IMR-90 (cell line): ENCODE data around the gene ZNF318. TPM values are rescaled to one million over a fixed set of nuclear protein-coding genes. Genes with fewer than 3 reads are reported as not detected.
"Not testable (repeated sequence)": the region's sequence is repeated elsewhere in the genome, so short reads cannot be mapped to it uniquely, and the experiment has no call there.

Source experiments
- ATAC-seq: fragments of 200-7000 bp; cut with Tn5 transposase; 2 replicates; pipeline ENCODE4 v1.9.1; 2020; ENCODE audit warnings: low read depth, mild to moderate bottlenecking, moderate library complexity
- BruUV-seq: library from RNA; stranded (reverse); fragments of 400-500 nt; replicated peaks from 2 replicates; lab custom pipeline; 2021; lab: Mats Ljungman, UMichigan
- CTCF ChIA-PET: fragments of 300-600 bp; formaldehyde crosslinking; extraction: SDS; loops from one replicate; lab custom pipeline; 2021; ENCODE audit warnings: antibody characterized with exemption; lab: Yijun Ruan, JAX
- POLR2A ChIA-PET: fragments of 300-600 bp; sonication (Branson Sonifier 250); formaldehyde crosslinking; loops from one replicate; lab custom pipeline; 2022; ENCODE audit warnings: antibody characterized with exemption; ENCODE audit not compliant: unreplicated experiment; lab: Charles Lee
- DNase-seq: peaks from one replicate; pipeline ENCODE4 v3.0.0; 2013
- H2AFZ ChIP-seq: replicated peaks from 2 replicates; pipeline ENCODE3; 2013; ENCODE audit warnings: low read length, mild to moderate bottlenecking; ENCODE audit not compliant: poor library complexity
- H2AK5ac ChIP-seq: 2 replicates; pipeline ENCODE4 v1.6.1; 2013; ENCODE audit warnings: low read depth, low read length, inconsistent platforms
- H2AK9ac ChIP-seq: replicated peaks from 2 replicates; pipeline ENCODE3; 2013; ENCODE audit warnings: mild to moderate bottlenecking, low read depth, low read length, moderate library complexity; ENCODE audit not compliant: poor library complexity
- H2BK120ac ChIP-seq: 2 replicates; pipeline ENCODE4 v1.6.1; 2013; ENCODE audit warnings: low read depth, low read length, inconsistent platforms
- H2BK15ac ChIP-seq: 3 replicates; pipeline ENCODE4 v1.6.1; 2013; ENCODE audit warnings: low read depth, low read length, inconsistent platforms
- H2BK20ac ChIP-seq: 2 replicates; pipeline ENCODE4 v1.6.1; 2013; ENCODE audit warnings: low read depth, mild to moderate bottlenecking, inconsistent platforms, low read length, moderate library complexity
- H2BK5ac ChIP-seq: 2 replicates; pipeline ENCODE4 v1.6.1; 2013; ENCODE audit warnings: mild to moderate bottlenecking, low read depth, low read length, inconsistent platforms; ENCODE audit not compliant: poor library complexity, severe bottlenecking
- H3K14ac ChIP-seq: replicated peaks from 2 replicates; pipeline ENCODE4 v1.6.1; 2013; ENCODE audit warnings: low read depth, low read length, inconsistent platforms
- H3K18ac ChIP-seq: 2 replicates; pipeline ENCODE4 v1.6.1; 2013; ENCODE audit warnings: low read depth, low read length, control low read depth
- H3K23ac ChIP-seq: 2 replicates; pipeline ENCODE4 v1.6.1; 2013; ENCODE audit warnings: low read depth, low read length, inconsistent platforms
- H3K27ac ChIP-seq: 2 replicates; pipeline ENCODE4 v1.5.1; 2013; ENCODE audit warnings: mild to moderate bottlenecking, control low read depth, low read length; ENCODE audit not compliant: insufficient read depth
- H3K27me3 ChIP-seq: 2 replicates; pipeline ENCODE4 v1.6.1; 2013; ENCODE audit warnings: low read length; ENCODE audit not compliant: control insufficient read depth, insufficient read depth
- H3K36me3 ChIP-seq: 2 replicates; pipeline ENCODE4 v1.6.1; 2013; ENCODE audit warnings: low read length, mixed read lengths; ENCODE audit not compliant: control insufficient read depth, insufficient read depth
- H3K4ac ChIP-seq: 2 replicates; pipeline ENCODE4 v1.6.1; 2013; ENCODE audit warnings: low read depth, low read length, inconsistent platforms
- H3K4me1 ChIP-seq: 2 replicates; pipeline ENCODE4 v1.6.1; 2013; ENCODE audit warnings: low read length, mixed read lengths; ENCODE audit not compliant: control insufficient read depth, insufficient read depth
- H3K4me2 ChIP-seq: 2 replicates; pipeline ENCODE4 v1.6.1; 2013; ENCODE audit warnings: low read depth, mild to moderate bottlenecking, control low read depth, low read length, moderate library complexity
- H3K4me3 ChIP-seq: 2 replicates; pipeline ENCODE4 v1.5.1; 2013; ENCODE audit warnings: low read depth, mild to moderate bottlenecking, control low read depth, low read length, moderate library complexity; ENCODE audit not compliant: insufficient read depth
- H3K56ac ChIP-seq: 2 replicates; pipeline ENCODE4 v1.6.1; 2013; ENCODE audit warnings: low read length, inconsistent platforms; ENCODE audit not compliant: insufficient read depth; ENCODE audit errors: extremely low read depth
- H3K79me1 ChIP-seq, 2 experiments: 2 replicates each; pipeline ENCODE4 v1.6.1; 2013; ENCODE audit warnings: low read length in 2 of 2, inconsistent platforms in 1 of 2, low read depth in 1 of 2
- H3K9ac ChIP-seq: 2 replicates; pipeline ENCODE4 v1.6.1; 2013; ENCODE audit warnings: low read depth, low read length, control low read depth
- H3K9me1 ChIP-seq: 2 replicates; pipeline ENCODE4 v1.6.1; 2013; ENCODE audit warnings: low read length, inconsistent platforms; ENCODE audit not compliant: insufficient read depth
- H3K9me3 ChIP-seq: 2 replicates; pipeline ENCODE4 v1.6.1; 2013; ENCODE audit warnings: low read length; ENCODE audit not compliant: control insufficient read depth, insufficient read depth
- H4K20me1 ChIP-seq: 2 replicates; pipeline ENCODE4 v1.6.1; 2013; ENCODE audit warnings: low read length, inconsistent platforms; ENCODE audit not compliant: insufficient read depth
- H4K5ac ChIP-seq: 2 replicates; pipeline ENCODE4 v1.6.1; 2013; ENCODE audit warnings: mild to moderate bottlenecking, low read depth, low read length, control low read depth
- H4K8ac ChIP-seq, 2 experiments: 2 replicates each; pipeline ENCODE4 v1.6.1; 2013; ENCODE audit warnings: low read depth in 2 of 2, low read length in 2 of 2, control low read depth in 1 of 2, inconsistent platforms in 1 of 2
- H4K91ac ChIP-seq: 2 replicates; pipeline ENCODE4 v1.6.1; 2013; ENCODE audit warnings: low read depth, low read length, inconsistent platforms; ENCODE audit not compliant: insufficient read depth
- CEBPB ChIP-seq: IDR thresholded peaks from 2 replicates; pipeline ENCODE4 v1.6.1; 2012; ENCODE audit warnings: low read depth, low read length, improper control_type of control experiment
- FOS ChIP-seq: fragments of 150-350 bp; IDR thresholded peaks from 2 replicates; pipeline ENCODE4 v1.6.1; 2016; ENCODE audit warnings: low read depth, low read length
- WGBS, 2 experiments: methylation state at CpG; one replicate each; pipeline versions ENCODE4 v1.1.5 to v1.1.7; 2013; ENCODE audit warnings: missing lambda C conversion rate in 2 of 2; ENCODE audit not compliant: insufficient read length in 1 of 2; ENCODE audit errors: extremely low coverage in 2 of 2; 5-methylcytosine and 5-hydroxymethylcytosine counted together
- dilution Hi-C: fragments of 300-500 bp; cut with HindIII; formaldehyde crosslinking; loops from one replicate; pipeline ENCODE4 v1.14.3; 2018; ENCODE audit warnings: low sequenced_read_pairs; ENCODE audit not compliant: unreplicated experiment
- in situ Hi-C: fragments of 300-500 bp; cut with MboI; formaldehyde crosslinking; loops from 3 replicates; pipeline ENCODE4 v1.14.3; 2019; ENCODE audit warnings: low sequenced_read_pairs, inconsistent platforms, mixed read lengths
- intact Hi-C: fragments of 100-400 bp; cut with micrococcal nuclease; formaldehyde crosslinking; loops from 2 replicates; pipeline ENCODE4 v1.10.0; 2022
- polyA plus RNA-seq, 3 experiments: library from polyadenylated mRNA; depleted of rRNA; stranded (reverse); fragments of >200 nt; gene quantifications; 2 replicates each; pipeline ENCODE4 v1.2.3, GENCODE V29; 2012; ENCODE audit warnings: low replicate concordance in 1 of 3
- total RNA-seq: library from RNA; depleted of rRNA; stranded (reverse); fragments of >200 nt; gene quantifications from 2 replicates; pipeline ENCODE4 v1.2.3, GENCODE V29; 2012

Gene ZNF318
- total and polyA plus RNA-seq, 2 of the 4 experiments (the other 2 are of a cell fraction), result 5.7 to 6.6 TPM

GRCh38 chr6:43383021-43383667 is 13.7 kb upstream of the ZNF318 start:
- intact Hi-C loops, result no loop called here
- Histone ChIP-seq H3K14ac (0 out of 2 replicates have a peak overlapping the region, but pooled peaks have one; percentile 33), H2AK9ac (no peak overlapping the region), H3K9me1 (peaks cover 2% of the 10 kb centered on the region; the same call in 1 of the 2 replicates), H3K4me3 (no peak overlapping the region), H3K23ac (no peak overlapping the region), H3K9ac (no peak overlapping the region), H3K27ac (no peak overlapping the region), H3K56ac (no peak overlapping the region), H3K18ac (no peak overlapping the region), H4K5ac (no peak overlapping the region), H2BK120ac (no peak overlapping the region), H3K79me1 (no peaks in the 10 kb centered on the region), H2AK5ac (no peak overlapping the region; the same call in 1 of the 2 replicates), H4K91ac (no peak overlapping the region), H2AFZ (peak overlapping the region; percentile 48), H3K36me3 (no peaks in the 10 kb centered on the region), H4K20me1 (no peaks in the 10 kb centered on the region), H3K4me1 (peaks cover 2% of the 10 kb centered on the region), H2BK20ac (no peak overlapping the region), H2BK15ac (no peak overlapping the region), H3K27me3 (peaks cover 8% of the 10 kb centered on the region), H4K8ac (no peak overlapping the region; a peak in 1 of 4 replicates), H3K4ac (peak overlapping the region; percentile 35; the same call in 1 of the 2 replicates), H3K4me2 (no peak overlapping the region), H3K9me3 (no peaks in the 10 kb centered on the region), H2BK5ac (no peak overlapping the region)
- WGBS, 2 experiments, result no CpG with 5 or more reads among the region's 6 CpGs
- ChIA-PET CTCF (no interaction called here), POLR2A (no interaction called here)
- TF ChIP-seq CEBPB (no peak), FOS (peak; percentile 48; the same call in 1 of the 2 replicates)
- dilution Hi-C loops, result no loop called here
- BruUV-seq, result no TSS peak
- in situ Hi-C loops, result no loop called here
- DNase-seq, result peak; percentile 84
- peak; percentile 87 for ATAC-seq

- H3K18ac ChIP-seq, POLR2A ChIA-PET, H3K14ac ChIP-seq, H3K23ac ChIP-seq, H3K56ac ChIP-seq, H4K8ac ChIP-seq, H2AK9ac ChIP-seq, H4K20me1 ChIP-seq, H2BK15ac ChIP-seq, CTCF ChIA-PET, BruUV-seq, H2BK120ac ChIP-seq, H4K91ac ChIP-seq, H2AFZ ChIP-seq, ATAC-seq, H3K4me3 ChIP-seq, H3K9ac ChIP-seq, H2BK20ac ChIP-seq, H3K36me3 ChIP-seq, H3K4ac ChIP-seq, in situ Hi-C loops, H3K4me1 ChIP-seq, H3K9me3 ChIP-seq, DNase-seq, H3K9me1 ChIP-seq, dilution Hi-C loops, intact Hi-C loops, H3K79me1 ChIP-seq, H2BK5ac ChIP-seq, H3K4me2 ChIP-seq, H3K27ac ChIP-seq, H4K5ac ChIP-seq, H2AK5ac ChIP-seq: not testable (repeated sequence)
- WGBS, 2 experiments, result 100% methylated on average over 2 of the region's 9 CpGs; no CpG with 5 or more reads in 1 of the 2 experiments
- H3K27me3 ChIP-seq, result peaks cover 12% of the 10 kb centered on the region
Observed at GRCh38 chr6:43380858-43381257, 11.4 kb upstream of the ZNF318 start.
